KMS-11 (cell line): Measurements from ENCODE around the gene SASH1.
A peak's percentile ranks its signal among the peaks of the same experiment; 100 is the strongest.

Experiments used
- H2AFZ ChIP-seq: fragments of 200-600 bp; sonication (generic); 2 replicates; pipeline ENCODE4 v1.6.1; 2016; ENCODE audit warnings: antibody characterized with exemption, mixed run types, low read depth
- H3K27ac ChIP-seq: fragments of 200-600 bp; sonication (generic); 2 replicates; pipeline ENCODE4 v1.6.1; 2016; ENCODE audit warnings: mild to moderate bottlenecking, mixed run types
- H3K27me3 ChIP-seq: fragments of 200-600 bp; sonication (generic); 2 replicates; pipeline ENCODE4 v1.6.1; 2017; ENCODE audit warnings: mild to moderate bottlenecking, low read depth, mixed run types, moderate library complexity; ENCODE audit not compliant: insufficient read depth
- H3K36me3 ChIP-seq: fragments of 200-600 bp; sonication (generic); 2 replicates; pipeline ENCODE4 v1.6.1; 2017; ENCODE audit warnings: mild to moderate bottlenecking, mixed run types; ENCODE audit not compliant: insufficient read depth
- H3K4me1 ChIP-seq: fragments of 200-600 bp; sonication (generic); 2 replicates; pipeline ENCODE4 v1.6.1; 2016; ENCODE audit warnings: mild to moderate bottlenecking, low read depth, mixed run types; ENCODE audit not compliant: poor library complexity, severe bottlenecking
- H3K4me2 ChIP-seq: fragments of 200-600 bp; sonication (generic); 2 replicates; pipeline ENCODE4 v1.7.0; 2016; ENCODE audit warnings: mild to moderate bottlenecking, mixed run types
- H3K4me3 ChIP-seq: fragments of 200-600 bp; sonication (generic); IDR thresholded peaks from 2 replicates; pipeline ENCODE4 v1.6.1; 2017; ENCODE audit warnings: low read depth, low read length, mixed read lengths; ENCODE audit not compliant: insufficient read depth
- H3K79me2 ChIP-seq: fragments of 200-600 bp; sonication (generic); 2 replicates; pipeline ENCODE4 v1.6.1; 2016; ENCODE audit warnings: low read depth, mixed run types; ENCODE audit not compliant: insufficient read depth
- H3K9ac ChIP-seq: fragments of 200-600 bp; sonication (generic); 2 replicates; pipeline ENCODE4 v1.6.1; 2016; ENCODE audit warnings: mild to moderate bottlenecking, mixed run types
- H4K20me1 ChIP-seq: fragments of 200-600 bp; sonication (generic); 2 replicates; pipeline ENCODE4 v1.6.1; 2016; ENCODE audit warnings: mild to moderate bottlenecking, mixed run types; ENCODE audit not compliant: insufficient read depth
- CTCF ChIP-seq: fragments of 200-600 bp; sonication (generic); conservative IDR thresholded peaks from 2 replicates; pipeline ENCODE4 v1.6.1; 2017; ENCODE audit warnings: low read depth, mild to moderate bottlenecking, antibody characterized with exemption, low read length, moderate library complexity, mixed read lengths

SASH1 gene

DNA sequence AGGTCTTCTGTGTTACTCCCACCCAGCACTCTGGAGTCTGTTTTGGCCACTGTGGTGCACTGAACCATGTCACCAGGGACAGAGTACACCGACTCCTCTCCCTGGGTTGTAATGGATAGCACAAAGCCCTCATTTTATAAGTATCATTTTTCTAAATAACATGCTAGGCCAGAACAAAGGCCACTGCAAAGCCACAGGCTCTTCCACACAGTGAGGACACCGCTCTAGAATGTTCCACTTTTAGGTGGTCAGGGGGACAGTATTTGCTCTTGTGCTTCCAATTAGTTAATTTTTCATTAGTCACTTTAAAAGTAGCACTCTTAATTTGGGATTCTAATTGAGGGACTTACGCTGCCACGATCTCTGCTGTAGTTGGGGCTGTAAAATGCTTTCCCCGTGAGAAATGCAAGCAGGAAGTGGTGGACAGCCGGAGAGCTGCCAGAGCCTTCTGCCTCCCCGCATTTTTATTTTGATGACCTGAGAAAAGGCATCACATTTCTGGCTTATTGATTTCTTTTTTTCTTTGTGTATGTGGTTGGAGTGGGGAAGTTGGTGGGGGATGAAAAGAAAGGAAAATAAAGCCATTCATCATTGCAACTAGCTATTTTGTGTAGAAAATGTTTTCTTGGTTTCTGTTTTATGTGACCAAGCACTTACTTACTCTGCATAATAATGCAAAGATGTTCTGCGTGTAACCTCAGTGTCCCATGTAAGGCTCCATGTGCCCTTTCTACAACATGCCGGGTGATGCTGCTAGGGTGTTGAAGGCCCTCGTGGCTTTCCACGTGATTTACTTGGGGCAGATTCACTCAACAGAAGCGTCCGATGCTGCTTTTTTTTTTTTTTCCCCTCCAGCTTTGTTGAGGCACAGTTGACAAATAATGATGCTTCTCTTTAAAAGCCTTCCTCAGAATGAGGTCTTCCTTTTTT lies 195.9 kb downstream of the SASH1 start:
- H3K4me3 ChIP-seq, result no peak overlapping the region
- H3K27ac ChIP-seq, result no peak overlapping the region
- H3K36me3 ChIP-seq, result no peaks in the 10 kb centered on the region
- no peaks in the 10 kb centered on the region for H4K20me1 ChIP-seq
- H3K27me3 ChIP-seq, result peaks cover 3% of the 10 kb centered on the region; the same call in 1 of the 2 replicates
- H3K4me1 ChIP-seq, result peaks cover 16% of the 10 kb centered on the region
- H2AFZ ChIP-seq, result peak overlapping the region; percentile 1; the same call in 1 of the 2 replicates
- H3K9ac ChIP-seq, result no peak overlapping the region; the same call in 1 of the 2 replicates
- H3K79me2 ChIP-seq, result no peaks in the 10 kb centered on the region
- TF ChIP-seq CTCF, result no peak
- H3K4me2 ChIP-seq, result peak overlapping the region; percentile 50

DNA sequence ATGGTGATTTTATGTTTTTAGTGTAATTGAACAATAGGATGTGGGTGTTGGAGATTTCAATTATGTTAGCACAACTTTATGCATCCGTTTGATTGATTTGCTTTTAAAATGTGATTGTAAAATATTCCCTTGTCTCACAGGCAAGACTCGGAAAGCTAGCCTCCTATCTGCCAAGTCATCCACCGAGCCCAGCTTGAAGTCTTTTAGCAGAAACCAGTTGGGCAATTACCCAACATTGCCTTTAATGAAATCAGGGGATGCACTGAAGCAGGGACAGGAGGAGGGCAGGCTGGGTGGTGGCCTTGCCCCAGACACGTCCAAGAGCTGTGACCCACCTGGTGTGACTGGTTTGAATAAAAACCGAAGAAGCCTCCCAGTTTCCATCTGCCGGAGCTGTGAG lies 200.9 kb downstream of the SASH1 start:
- Histone ChIP-seq H3K27me3 (no peaks in the 10 kb centered on the region; the same call in 1 of the 2 replicates), H3K36me3 (no peaks in the 10 kb centered on the region), H4K20me1 (no peaks in the 10 kb centered on the region), H3K79me2 (no peaks in the 10 kb centered on the region), H3K9ac (no peak overlapping the region), H3K4me2 (no peak overlapping the region), H3K27ac (no peak overlapping the region), H3K4me1 (peaks cover 9% of the 10 kb centered on the region), H3K4me3 (no peak overlapping the region), H2AFZ (no peak overlapping the region)
- TF ChIP-seq CTCF, result no peak

DNA sequence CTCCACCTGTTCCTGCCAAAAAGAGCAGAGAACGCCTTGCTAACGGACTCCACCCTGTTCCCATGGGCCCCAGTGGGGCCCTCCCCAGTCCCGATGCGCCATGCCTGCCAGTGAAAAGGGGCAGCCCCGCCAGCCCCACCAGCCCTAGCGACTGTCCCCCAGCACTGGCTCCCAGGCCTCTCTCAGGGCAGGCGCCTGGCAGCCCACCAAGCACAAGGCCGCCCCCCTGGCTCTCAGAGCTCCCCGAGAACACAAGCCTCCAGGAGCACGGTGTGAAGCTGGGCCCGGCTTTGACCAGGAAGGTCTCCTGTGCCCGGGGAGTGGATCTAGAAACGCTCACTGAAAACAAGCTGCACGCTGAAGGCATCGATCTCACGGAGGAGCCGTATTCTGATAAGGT lies 201.8 kb downstream of the SASH1 start:
- H3K27me3 ChIP-seq, result no peaks in the 10 kb centered on the region; the same call in 1 of the 2 replicates
- TF ChIP-seq CTCF, result no peak
- no peak overlapping the region for H3K4me2 ChIP-seq
- no peak overlapping the region for H2AFZ ChIP-seq
- H3K9ac ChIP-seq, result no peak overlapping the region
- no peak overlapping the region for H3K27ac ChIP-seq
- H3K36me3 ChIP-seq, result no peaks in the 10 kb centered on the region
- H4K20me1 ChIP-seq, result no peaks in the 10 kb centered on the region
- H3K4me3 ChIP-seq, result no peak overlapping the region
- H3K79me2 ChIP-seq, result no peaks in the 10 kb centered on the region
- H3K4me1 ChIP-seq, result peaks cover 3% of the 10 kb centered on the region

DNA sequence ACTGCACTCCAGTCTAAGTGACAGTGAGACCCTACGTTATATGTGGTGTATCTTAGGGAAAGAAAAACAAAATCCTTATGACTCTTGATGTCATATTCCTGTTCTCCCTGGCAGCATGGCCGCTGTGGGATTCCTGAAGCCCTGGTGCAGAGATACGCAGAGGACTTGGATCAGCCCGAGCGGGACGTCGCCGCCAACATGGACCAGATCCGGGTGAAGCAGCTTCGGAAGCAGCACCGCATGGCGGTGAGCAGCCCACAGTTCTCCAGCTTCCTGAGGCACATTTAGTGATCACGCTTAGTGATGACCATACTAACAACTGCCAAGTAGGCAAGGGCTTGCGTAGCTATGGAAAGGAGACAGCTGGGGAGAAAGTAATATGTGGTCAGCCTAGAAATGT lies 203.3 kb downstream of the SASH1 start:
- Histone ChIP-seq H3K9ac (no peak overlapping the region), H3K79me2 (no peaks in the 10 kb centered on the region), H3K4me2 (no peak overlapping the region), H3K27me3 (no peaks in the 10 kb centered on the region; the same call in 1 of the 2 replicates), H2AFZ (no peak overlapping the region), H4K20me1 (no peaks in the 10 kb centered on the region), H3K27ac (no peak overlapping the region), H3K4me3 (no peak overlapping the region), H3K4me1 (no peaks in the 10 kb centered on the region), H3K36me3 (no peaks in the 10 kb centered on the region)
- TF ChIP-seq CTCF, result no peak
